T-helper 2 cell treated with Interferon-gamma antibody and Interleukin-4, amounts not matched to agents 5 μg/mL and 100 μg/mL, for 36 hours (primary cell): ENCODE measurements around the gene COPS9.

Source experiments
- DNase-seq: peaks from one replicate; pipeline ENCODE4 v3.0.0; 2021; ENCODE audit warnings: low spot score
- H3K27ac Mint-ChIP-seq: one replicate; pipeline ENCODE4 v1.8.0; 2021; ENCODE audit warnings: mild to moderate bottlenecking, mixed read lengths
- H3K27me3 Mint-ChIP-seq: one replicate; pipeline ENCODE4 v1.8.0; 2021; ENCODE audit warnings: low read depth, mixed read lengths
- H3K36me3 Mint-ChIP-seq: one replicate; pipeline ENCODE4 v1.8.0; 2021; ENCODE audit warnings: low read depth, mixed read lengths
- H3K4me1 Mint-ChIP-seq: one replicate; pipeline ENCODE4 v1.8.0; 2021; ENCODE audit warnings: low read depth, mixed read lengths
- H3K4me3 Mint-ChIP-seq: one replicate; pipeline ENCODE4 v1.8.0; 2022; ENCODE audit warnings: mild to moderate bottlenecking, moderate library complexity, mixed read lengths
- H3K9me3 Mint-ChIP-seq: one replicate; pipeline ENCODE4 v1.8.0; 2021; ENCODE audit warnings: mixed read lengths

COPS9 gene

DNA sequence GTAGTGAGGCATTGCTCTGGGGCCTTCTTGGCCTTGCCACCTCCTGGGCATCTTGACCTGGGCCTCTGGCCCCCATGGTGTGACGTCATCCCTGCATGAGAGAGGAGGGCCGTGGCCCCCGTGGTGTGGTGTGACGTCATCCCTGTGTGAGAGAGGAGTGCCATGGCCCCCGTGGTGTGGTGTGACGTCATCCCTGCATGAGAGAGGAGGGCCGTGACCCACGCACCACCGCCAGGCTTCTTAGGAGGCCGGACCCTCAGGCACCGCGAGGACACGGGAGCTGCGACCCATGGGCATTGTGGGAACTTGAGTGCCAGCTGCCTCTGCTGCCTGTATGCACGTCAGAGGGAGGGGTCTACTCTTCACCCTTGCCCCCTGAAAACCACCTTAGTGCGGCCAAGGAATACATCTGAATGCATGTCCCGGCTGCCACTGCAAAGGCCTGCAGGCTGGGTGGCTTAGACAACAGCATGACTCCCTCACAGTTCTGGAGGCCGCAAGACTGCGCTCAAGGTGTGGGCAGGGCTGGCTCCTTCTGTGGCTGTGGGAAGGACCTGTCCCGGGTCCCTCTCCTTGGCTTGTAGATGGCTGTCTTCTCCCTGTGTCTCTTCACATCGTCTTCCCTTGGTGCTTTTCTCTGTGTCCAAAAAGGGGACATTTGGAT is 25.1 kb upstream of the COPS9 start:
- DNase-seq = no peak
- Mint-ChIP-seq H3K4me1 (no peaks in the 10 kb centered on the region), H3K4me3 (no peak overlapping the region), H3K36me3 (no peaks in the 10 kb centered on the region), H3K27me3 (no peaks in the 10 kb centered on the region), H3K9me3 (peaks cover 9% of the 10 kb centered on the region), H3K27ac (no peak overlapping the region)

DNA sequence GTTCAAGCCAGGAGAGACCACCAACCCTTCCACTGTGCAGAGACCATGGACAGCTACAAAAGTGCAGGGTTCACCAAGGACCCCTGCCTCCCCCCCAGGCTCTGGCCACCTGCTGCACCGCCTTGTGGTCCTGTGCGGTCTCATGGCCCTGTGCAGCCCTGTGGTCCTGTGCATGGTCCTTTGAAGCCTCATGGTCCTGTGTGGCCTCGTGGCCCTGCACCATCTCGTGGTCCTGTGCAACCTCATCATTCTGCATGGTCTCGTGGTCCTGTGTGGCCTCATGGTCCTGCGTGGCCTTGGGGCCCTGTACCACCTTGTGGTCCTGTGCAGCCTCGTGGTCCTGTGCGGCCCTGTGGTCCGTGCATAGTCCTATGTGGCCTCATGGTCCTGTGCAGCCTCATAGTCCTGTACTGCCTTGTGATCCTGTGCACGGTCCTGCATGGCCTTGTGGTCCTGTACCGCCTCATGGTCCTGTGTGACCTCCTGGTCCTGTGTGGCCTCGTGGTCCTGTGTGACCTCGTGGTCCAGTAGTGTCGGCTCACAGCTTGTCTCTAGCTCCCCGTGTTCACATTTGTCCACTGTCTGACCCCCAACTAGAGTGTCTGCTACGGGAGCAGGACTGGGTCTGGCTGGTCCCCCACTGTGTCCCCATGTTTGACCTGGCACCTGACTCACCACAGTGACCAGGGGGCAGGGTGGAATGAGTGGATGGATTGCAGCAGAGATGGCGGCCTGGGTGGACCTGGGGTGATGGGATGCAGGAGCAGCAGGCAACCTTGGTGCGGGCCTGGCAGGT is 24.4 kb upstream of the COPS9 start:
- Mint-ChIP-seq H3K27ac (no peak overlapping the region), H3K9me3 (peaks cover 9% of the 10 kb centered on the region), H3K4me3 (no peak overlapping the region), H3K36me3 (no peaks in the 10 kb centered on the region), H3K27me3 (no peaks in the 10 kb centered on the region), H3K4me1 (no peaks in the 10 kb centered on the region)
- no peak for DNase-seq

DNA sequence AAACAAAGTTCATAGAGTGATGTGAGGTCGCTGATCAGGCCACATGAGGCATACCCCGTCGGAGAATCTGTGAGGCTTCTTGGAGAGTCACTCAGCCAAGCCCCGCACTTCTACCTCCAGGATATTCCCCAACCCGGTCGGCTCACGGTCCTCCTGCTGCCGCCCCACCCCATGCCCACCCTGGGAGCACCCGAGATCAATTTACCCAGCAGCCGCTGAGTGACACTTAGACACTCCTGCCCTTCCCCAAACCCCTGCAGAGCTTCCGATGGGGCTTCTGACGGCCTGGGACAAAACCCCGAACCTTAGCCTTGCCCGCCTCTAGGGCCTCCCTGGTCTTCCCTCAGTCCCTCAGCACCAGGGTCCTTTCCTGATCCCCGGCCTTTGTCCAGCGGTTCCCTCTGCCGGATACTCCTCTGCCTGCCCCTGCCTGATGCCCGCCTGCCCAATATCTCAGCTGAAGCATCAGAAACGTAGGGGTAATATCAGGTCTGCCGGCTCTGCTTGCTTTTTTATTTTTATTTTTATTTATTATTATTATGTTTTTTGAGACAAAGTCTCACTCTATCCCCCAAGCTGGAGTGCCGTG is 23.2 kb upstream of the COPS9 start:
- Mint-ChIP-seq H3K4me3 (no peak overlapping the region), H3K9me3 (peaks cover 6% of the 10 kb centered on the region), H3K27ac (no peak overlapping the region), H3K4me1 (no peaks in the 10 kb centered on the region), H3K36me3 (no peaks in the 10 kb centered on the region), H3K27me3 (no peaks in the 10 kb centered on the region)
- no peak for DNase-seq

DNA sequence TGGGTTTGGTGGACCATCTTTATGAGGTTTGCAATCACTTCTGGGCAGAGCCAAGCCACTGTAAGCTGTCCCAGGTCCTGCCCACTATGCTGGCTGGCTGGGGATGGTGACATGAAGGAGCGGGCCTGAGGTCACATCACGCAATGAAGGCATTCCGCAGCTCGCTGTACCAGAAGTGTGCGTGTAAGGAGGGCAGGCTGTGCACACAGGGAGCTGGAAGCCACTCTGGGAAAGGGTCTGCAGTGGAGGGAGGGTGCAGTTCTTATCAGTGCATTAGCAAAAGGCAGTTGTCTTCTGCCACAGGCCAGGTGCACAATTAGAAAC is 21.0 kb upstream of the COPS9 start:
- Mint-ChIP-seq H3K9me3 (no peaks in the 10 kb centered on the region), H3K4me1 (no peaks in the 10 kb centered on the region), H3K4me3 (no peak overlapping the region), H3K27ac (no peak overlapping the region), H3K27me3 (no peaks in the 10 kb centered on the region), H3K36me3 (no peaks in the 10 kb centered on the region)
- DNase-seq = no peak

DNA sequence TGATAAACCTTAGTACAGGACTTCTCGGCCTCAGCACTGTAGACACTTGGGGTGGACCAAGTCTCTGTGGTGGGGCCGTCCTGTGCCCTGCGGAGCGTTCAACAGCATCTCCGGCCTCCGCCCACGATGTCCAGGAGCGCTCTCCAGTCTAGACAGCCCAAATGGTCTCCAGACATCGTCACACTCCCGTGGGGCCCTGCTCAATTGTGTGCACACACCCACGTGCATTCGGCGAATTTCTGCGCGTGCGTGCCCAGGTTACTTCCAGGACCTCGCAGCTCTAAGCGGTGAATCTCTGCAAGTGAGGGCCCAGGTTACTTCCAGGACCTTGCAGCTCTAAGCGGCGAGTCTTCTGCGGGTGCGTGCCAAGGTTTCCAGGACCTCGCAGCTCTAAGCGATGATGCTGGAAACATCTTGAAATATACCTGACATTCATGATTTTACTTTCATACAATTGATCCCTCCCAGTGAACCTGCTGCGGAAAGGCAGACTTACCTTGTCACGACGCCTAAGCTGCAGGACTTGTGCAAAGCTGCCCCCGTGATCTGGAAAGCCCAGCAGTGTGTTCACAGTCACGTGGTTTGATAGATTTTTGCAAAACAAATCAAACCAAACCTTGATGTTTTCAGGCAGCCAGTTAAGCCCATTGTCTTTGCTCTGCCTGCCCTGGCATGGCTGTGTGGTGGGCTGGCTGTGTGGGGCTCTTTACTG is 20.5 kb upstream of the COPS9 start:
- H3K4me1 Mint-ChIP-seq = no peaks in the 10 kb centered on the region
- DNase-seq = no peak
- H3K36me3 Mint-ChIP-seq = no peaks in the 10 kb centered on the region
- H3K4me3 Mint-ChIP-seq = no peak overlapping the region
- no peak overlapping the region for H3K27ac Mint-ChIP-seq
- H3K9me3 Mint-ChIP-seq = no peaks in the 10 kb centered on the region
- no peaks in the 10 kb centered on the region for H3K27me3 Mint-ChIP-seq

DNA sequence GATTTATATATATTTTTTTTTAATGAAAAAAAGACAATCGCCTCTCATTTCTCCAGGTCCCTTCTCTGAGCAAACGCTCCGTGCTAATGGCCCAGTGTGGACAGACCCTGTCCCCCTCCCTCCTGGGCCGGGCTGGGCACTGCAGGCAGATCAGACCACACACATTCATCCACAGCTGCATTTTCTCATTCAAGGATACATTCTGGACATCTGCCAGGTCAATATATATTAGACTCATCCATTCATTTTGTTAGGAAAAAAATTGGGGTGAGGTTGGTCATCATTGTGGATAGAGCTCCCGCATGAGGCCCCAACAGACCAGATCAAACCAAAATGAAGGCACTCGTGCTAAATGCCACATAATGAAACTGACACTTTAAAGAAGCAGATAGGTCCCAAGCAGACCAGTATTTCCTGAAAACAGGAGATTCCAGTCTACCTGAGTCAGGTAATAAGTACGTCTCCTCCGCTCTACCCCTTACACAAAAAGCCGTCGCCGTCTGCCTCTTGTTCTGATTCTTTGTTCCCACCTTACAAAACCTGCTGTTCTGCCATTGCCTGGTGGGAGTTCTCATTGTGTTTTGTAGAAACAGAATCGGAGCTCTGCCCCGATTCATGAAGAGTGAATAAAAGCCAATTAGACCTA is 19.8 kb upstream of the COPS9 start:
- no peak overlapping the region for H3K4me3 Mint-ChIP-seq
- H3K9me3 Mint-ChIP-seq = no peaks in the 10 kb centered on the region
- H3K4me1 Mint-ChIP-seq = no peaks in the 10 kb centered on the region
- DNase-seq = no peak
- H3K27ac Mint-ChIP-seq = no peak overlapping the region
- no peaks in the 10 kb centered on the region for H3K27me3 Mint-ChIP-seq
- no peaks in the 10 kb centered on the region for H3K36me3 Mint-ChIP-seq

DNA sequence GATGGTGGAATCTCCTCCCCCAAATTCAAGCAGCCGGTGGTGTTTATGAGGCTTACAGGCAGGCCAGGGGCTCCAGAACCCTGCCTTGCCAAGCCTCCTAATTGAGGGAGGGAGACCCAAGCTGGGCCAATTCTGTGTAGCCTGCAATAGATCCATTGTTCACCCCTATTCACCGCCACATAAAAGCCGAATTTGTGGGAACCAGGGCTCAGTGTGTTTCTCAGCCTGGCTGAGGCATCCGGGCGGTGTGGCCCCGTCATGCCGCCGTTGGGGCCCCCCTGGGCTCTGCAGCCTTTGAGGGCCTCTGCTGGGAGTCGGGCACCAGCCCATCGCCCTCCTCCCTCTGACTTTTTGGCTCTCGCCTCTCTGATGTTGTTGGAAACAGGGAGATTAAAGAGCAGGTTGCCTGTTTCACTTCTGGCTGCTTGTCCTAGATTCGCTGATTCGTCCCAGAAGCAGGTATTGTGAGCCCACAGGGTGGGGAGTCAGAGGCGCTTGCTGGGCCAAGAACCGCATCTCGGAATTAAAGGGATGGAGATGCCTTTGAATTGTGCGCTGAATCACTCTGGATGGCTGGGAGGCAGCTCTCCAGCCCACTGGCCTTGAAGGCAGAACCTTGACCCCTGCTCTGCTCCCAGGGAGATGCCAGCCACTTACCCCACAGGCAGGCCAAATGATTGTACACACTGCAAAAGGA is 19.1 kb upstream of the COPS9 start:
- DNase-seq = no peak
- no peaks in the 10 kb centered on the region for H3K36me3 Mint-ChIP-seq
- no peaks in the 10 kb centered on the region for H3K27me3 Mint-ChIP-seq
- no peaks in the 10 kb centered on the region for H3K4me1 Mint-ChIP-seq
- H3K27ac Mint-ChIP-seq = no peak overlapping the region
- H3K9me3 Mint-ChIP-seq = no peaks in the 10 kb centered on the region
- H3K4me3 Mint-ChIP-seq = no peak overlapping the region

DNA sequence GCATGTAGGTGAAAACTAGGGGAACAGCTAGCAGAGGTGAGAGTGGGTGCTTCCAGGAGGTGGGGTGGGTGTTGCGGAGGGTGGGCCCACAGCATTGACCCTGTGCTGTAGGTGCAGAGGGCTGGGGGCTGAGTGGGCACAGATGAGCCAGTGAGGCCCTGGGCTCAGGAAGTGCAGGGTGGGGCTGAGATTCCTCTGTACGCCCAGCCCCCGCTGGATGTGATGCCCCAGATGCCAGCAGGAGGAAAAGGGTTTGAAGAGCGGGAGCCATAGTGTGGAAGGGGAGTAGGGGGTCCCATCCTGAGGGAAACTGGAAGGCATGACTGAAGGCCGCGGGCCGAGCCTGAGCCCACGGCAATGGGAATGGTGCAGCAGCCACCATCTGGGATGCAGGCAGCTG is 18.5 kb upstream of the COPS9 start:
- no peak for DNase-seq
- no peaks in the 10 kb centered on the region for H3K9me3 Mint-ChIP-seq
- no peaks in the 10 kb centered on the region for H3K36me3 Mint-ChIP-seq
- H3K27me3 Mint-ChIP-seq = no peaks in the 10 kb centered on the region
- H3K4me3 Mint-ChIP-seq = no peak overlapping the region
- no peaks in the 10 kb centered on the region for H3K4me1 Mint-ChIP-seq
- H3K27ac Mint-ChIP-seq = no peak overlapping the region

DNA sequence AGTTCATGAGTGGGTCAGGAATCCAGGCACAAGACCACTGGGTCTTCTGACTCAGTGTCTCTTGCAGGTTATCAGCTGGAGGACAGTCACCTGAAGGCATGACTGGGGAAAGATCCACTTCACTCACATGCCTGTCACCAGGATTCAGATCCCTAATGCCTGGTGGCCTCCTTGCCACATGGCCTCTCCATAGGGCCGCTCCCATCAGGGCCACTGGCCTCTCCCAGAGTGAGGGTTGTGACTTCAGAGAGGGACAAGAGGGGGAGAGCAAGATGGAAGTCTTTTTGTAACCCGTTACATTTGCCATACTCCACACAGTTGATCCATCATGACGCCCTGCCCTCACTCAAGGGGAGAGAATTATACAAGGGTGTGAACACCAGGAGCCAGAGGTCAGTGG is 17.3 kb upstream of the COPS9 start:
- Mint-ChIP-seq H3K36me3 (no peaks in the 10 kb centered on the region), H3K4me1 (no peaks in the 10 kb centered on the region), H3K9me3 (no peaks in the 10 kb centered on the region), H3K27ac (no peak overlapping the region), H3K4me3 (no peak overlapping the region), H3K27me3 (no peaks in the 10 kb centered on the region)
- no peak for DNase-seq

DNA sequence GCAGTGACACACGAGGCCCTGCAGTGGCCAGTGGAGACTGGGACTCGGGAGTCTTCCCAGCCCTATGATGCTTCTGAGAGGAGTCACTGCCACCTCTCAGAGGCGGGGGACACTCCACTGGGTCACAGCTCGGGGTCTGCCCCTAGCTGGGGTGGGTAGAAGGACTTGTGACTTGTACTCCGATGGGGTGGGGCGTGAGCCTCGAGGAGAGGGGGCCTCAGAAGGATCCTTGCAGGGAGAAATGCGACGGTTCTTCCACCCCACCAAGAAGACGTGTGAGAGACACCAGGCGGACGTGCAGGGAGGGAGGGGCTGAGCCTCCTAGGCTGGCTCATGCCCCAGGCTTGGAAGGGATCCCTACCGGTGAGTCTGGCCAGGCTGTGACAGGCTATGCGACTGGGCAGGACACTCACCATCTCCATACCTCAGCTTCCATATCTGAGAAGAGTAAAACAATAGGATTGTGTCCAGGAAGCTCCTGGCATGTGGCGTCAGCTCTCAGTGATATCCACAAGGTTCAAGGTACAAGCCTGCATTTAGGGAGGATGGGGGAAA is 15.4 kb upstream of the COPS9 start:
- H3K27ac Mint-ChIP-seq = no peak overlapping the region
- no peaks in the 10 kb centered on the region for H3K4me1 Mint-ChIP-seq
- no peak overlapping the region for H3K4me3 Mint-ChIP-seq
- DNase-seq = no peak
- no peaks in the 10 kb centered on the region for H3K27me3 Mint-ChIP-seq
- H3K36me3 Mint-ChIP-seq = no peaks in the 10 kb centered on the region
- H3K9me3 Mint-ChIP-seq = peaks cover 10% of the 10 kb centered on the region

DNA sequence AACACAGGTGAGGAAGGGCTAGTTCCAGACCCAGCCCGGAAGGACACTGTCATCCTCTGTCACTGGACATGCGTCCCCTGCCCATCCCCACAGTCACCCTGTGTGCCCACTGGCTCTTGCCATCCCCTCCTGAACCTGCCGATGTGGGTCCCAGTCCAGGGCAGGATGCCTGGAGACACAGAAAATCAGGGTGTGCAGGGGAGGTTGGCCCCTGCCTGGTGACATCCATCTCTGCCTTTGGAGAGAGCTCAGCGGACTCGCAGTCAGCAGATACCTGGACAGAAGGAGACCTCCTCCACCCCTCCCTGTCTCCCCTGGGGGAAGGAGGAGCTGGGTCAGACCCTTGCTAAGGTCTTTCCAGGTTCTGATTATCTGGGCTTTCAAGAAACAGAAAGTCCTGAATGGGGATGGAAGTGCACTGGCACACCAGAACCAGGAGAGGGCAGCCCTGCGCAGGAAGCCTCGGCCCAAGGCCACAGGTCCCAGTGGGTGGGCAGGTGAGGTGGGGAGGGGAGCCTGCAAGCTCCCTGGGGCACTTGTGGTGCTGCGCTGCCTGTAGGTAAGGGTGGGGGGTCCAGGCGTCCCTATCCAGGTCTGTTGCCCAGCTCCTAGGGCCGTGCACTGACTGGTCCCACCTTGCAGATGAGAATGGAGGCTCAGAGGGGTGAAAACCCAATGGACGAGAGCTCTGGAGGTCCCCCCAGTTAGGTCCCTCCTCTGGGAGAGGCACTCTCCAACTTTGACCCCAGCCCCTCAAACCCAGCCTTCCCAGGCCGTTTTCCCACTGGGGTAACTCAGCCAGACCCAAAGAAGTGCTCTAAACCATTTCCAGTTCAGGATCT is 14.1 kb upstream of the COPS9 start:
- no peaks in the 10 kb centered on the region for H3K27me3 Mint-ChIP-seq
- no peaks in the 10 kb centered on the region for H3K4me1 Mint-ChIP-seq
- no peak overlapping the region for H3K27ac Mint-ChIP-seq
- DNase-seq = no peak
- H3K4me3 Mint-ChIP-seq = no peak overlapping the region
- H3K36me3 Mint-ChIP-seq = no peaks in the 10 kb centered on the region
- H3K9me3 Mint-ChIP-seq = peaks cover 10% of the 10 kb centered on the region

DNA sequence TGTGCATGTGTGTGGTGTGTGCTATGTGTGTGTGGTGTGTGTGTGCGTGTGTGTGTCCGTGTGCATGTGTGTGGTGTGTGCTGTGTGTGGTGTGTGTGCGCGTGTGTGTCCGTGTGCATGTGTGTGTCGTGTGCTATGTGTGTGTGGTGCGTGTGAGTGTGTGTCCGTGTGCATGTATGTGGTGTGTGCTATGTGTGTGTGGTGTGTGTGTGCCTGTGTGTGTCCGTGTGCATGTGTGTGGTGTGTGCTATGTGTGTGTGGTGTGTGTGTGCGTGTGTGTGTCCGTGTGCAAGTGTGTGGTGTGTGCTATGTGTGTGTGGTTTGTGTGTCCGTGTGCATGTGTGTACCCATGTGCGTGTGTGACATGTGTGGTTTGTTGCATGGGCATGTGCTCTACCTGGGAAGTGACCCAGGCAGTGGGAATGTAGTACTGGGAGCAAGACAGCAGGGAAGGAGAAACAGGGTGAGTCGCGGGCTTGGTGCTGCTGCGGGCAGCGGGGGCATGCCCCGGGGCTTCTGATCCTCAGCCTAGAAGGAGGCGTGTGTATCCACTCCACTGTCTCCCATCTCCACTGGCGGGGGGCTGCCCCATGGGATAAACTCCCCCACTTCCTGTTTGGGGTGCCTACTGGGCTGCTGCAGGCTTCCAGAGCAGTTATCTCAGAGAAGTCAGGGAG is 11.9 kb upstream of the COPS9 start:
- Mint-ChIP-seq H3K36me3 (no peaks in the 10 kb centered on the region), H3K27ac (no peak overlapping the region), H3K27me3 (no peaks in the 10 kb centered on the region), H3K4me1 (no peaks in the 10 kb centered on the region), H3K4me3 (no peak overlapping the region), H3K9me3 (peaks cover 10% of the 10 kb centered on the region)
- DNase-seq = no peak
